AG09319 (cell line): ENCODE measurements around the gene NXN.
"Not testable (repeated sequence)": the region's sequence is repeated elsewhere in the genome, so short reads cannot be mapped to it uniquely, and the experiment has no call there.

Source experiments
- DNase-seq: peaks from one replicate; pipeline ENCODE4 v3.0.0-alpha.2; 2010; ENCODE audit warnings: low read depth; ENCODE audit errors: extremely low read depth
- TF ChIP-seq, protein P1 (sequence below): IDR thresholded peaks from 2 replicates; pipeline ENCODE4 v1.5.1; 2011; ENCODE audit warnings: low read depth, mild to moderate bottlenecking, inconsistent platforms, low read length, moderate library complexity

Gene NXN

DNA sequence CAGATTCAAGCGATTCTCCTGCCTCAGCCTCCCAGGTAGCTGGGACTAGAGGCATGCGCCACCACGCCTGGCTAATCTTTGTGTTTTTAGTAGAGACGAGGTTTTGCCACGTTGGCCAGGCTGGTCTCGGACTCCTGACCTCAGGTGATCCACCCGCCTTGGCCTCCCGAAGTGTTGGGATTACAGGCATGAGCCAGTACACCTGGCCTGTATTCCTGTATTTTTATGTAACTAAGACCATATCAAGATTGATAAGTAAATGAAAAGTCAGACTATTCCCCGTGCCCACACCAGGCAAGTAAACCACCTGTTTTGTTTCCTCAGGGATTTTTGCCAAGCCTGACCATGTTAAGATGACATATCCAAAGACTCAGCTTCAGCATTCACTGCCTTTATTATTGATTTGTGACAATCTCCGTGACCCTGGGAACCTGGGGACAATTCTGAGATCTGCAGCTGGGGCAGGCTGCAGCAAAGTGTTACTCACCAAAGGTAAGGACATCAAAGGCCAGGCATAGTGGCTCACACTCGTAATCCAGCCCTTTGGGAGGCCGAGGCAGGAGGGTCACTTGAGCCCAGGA is 191.8 kb downstream of the NXN start:
- TF ChIP-seq, protein P1, sequence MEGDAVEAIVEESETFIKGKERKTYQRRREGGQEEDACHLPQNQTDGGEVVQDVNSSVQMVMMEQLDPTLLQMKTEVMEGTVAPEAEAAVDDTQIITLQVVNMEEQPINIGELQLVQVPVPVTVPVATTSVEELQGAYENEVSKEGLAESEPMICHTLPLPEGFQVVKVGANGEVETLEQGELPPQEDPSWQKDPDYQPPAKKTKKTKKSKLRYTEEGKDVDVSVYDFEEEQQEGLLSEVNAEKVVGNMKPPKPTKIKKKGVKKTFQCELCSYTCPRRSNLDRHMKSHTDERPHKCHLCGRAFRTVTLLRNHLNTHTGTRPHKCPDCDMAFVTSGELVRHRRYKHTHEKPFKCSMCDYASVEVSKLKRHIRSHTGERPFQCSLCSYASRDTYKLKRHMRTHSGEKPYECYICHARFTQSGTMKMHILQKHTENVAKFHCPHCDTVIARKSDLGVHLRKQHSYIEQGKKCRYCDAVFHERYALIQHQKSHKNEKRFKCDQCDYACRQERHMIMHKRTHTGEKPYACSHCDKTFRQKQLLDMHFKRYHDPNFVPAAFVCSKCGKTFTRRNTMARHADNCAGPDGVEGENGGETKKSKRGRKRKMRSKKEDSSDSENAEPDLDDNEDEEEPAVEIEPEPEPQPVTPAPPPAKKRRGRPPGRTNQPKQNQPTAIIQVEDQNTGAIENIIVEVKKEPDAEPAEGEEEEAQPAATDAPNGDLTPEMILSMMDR = no peak
- no peak for DNase-seq

DNA sequence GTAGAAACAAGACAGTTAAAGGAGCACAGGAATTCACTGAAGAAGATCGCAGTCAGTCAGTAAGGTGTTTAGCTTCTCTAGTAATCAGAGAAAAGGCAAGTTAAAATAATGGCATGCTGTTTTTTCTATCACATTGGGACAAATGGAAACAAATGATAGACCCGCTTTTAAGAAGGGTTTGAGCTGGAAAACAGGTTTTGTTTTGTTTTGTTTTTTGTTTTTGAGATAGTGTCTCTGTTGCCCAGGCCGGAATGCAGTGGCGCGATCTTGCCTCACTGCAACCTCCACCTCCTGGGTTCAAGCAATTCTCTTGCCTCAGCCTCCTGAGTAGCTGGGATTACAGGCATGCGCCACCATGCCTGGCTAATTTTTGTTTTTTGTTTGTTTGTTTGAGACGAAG is 193.7 kb downstream of the NXN start:
- DNase-seq = not testable (repeated sequence)

DNA sequence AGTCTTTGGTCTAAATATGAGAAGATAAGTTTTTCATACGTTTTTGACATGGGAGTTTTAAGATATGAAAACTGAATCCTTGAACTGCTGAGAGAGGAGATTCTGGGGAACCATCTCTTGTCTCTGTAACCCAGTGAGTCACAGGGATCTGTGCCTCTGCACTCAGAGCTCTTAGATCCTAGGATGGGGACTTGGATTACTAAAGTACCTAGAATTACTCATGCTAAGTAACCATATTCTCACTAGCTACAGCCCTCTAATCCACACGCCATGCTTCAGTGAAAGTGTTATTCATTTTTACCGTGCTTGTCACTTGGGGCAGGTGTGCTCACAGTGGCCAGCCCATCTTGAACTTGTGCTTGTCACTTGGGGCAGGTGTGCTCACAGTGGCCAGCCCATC is 195.4 kb downstream of the NXN start:
- TF ChIP-seq, protein P1 = no peak
- DNase-seq = no peak

DNA sequence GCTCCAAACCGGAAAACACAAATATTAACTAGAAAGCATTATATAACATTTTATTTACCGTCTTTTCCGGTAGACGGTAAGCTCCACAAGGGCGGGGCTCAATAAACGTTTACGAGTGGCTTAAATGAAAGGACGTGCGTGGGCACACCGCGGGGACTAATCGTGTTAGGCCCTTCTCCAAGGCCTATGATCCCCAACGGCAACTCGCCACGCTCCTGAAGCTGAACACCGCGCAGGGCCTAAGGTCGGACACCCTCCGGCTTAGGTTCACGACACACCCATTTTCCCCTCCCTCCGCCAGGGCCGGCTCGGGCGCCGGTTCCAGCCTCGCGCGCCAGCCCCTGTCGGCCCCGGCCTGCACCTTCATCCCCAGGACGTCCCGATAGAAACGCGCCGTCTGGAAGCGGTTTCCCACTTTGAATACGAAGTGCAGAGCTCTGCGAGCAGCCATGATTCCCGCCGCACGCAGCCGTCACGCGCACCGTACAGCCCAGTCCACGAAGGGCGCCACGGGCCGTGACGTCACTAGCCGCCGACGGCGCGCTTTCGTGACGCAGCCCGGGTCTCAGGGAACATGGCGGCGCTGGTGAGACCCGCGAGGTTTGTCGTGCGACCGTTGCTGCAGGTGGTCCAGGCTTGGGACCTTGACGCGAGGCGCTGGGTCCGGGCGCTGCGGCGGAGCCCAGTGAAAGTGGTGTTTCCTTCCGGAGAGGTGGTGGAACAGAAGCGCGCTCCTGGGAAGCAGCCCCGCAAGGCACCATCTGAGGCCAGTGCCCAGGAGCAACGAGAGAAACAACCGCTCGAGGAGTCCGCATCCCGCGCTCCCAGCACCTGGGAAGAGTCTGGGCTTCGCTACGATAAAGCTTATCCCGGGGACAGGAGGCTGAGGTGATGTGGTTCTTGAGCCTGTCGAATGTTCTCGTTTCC is 197.5 kb downstream of the NXN start, which contains the start of the genes GLOD4 and MRM3:
Gene GLOD4 (minus strand): TSS at position 476 of the 927 bp plus-strand sequence. CDS start 25 bp downstream, at position 451.
Gene MRM3 (plus strand): TSS at position 549 of the 927 bp plus-strand sequence. CDS start 26 bp downstream, at position 575.
- TF ChIP-seq, protein P1 = no peak

DNA sequence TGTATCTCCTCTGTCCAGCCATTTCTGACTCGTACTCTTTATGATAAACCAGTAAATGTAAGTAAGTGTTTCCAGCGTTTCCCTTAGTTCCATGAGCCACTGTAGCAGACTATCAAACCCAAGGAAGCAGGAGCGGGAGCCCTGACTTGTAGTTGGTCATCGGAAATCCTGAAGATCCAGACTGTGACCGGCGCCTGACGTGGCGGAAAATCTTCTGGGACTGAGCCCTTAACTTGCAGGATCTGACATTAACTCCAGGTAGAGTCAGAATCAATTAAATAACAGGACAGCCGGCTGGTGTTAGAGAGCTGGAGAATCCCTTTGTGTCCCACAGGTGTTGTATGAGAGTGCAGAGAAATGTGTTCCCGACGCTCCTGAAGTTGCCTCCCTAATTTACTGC is 201.5 kb downstream of the NXN start:
- no peak for DNase-seq
- TF ChIP-seq, protein P1 = no peak

More for the DNA sequence above, 197.5 kb downstream of the NXN start, which contains the start of the genes GLOD4 and MRM3:
- peak; percentile 54 for DNase-seq

DNA sequence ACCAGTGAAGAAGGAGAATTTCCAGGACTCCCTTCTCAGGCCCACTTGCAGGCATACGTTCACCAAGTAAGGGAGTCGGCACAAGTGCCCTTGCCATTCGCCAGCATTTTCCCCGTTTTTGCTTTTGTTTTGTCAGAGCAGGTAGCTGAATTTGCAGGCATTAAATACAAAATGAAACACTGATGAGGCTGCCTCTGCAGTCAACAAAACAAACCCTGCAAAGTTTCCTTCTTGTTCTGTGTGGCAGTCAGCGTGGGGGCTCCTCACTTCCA is 205.3 kb downstream of the NXN start:
- no peak for DNase-seq
- TF ChIP-seq, protein P1 = no peak

DNA sequence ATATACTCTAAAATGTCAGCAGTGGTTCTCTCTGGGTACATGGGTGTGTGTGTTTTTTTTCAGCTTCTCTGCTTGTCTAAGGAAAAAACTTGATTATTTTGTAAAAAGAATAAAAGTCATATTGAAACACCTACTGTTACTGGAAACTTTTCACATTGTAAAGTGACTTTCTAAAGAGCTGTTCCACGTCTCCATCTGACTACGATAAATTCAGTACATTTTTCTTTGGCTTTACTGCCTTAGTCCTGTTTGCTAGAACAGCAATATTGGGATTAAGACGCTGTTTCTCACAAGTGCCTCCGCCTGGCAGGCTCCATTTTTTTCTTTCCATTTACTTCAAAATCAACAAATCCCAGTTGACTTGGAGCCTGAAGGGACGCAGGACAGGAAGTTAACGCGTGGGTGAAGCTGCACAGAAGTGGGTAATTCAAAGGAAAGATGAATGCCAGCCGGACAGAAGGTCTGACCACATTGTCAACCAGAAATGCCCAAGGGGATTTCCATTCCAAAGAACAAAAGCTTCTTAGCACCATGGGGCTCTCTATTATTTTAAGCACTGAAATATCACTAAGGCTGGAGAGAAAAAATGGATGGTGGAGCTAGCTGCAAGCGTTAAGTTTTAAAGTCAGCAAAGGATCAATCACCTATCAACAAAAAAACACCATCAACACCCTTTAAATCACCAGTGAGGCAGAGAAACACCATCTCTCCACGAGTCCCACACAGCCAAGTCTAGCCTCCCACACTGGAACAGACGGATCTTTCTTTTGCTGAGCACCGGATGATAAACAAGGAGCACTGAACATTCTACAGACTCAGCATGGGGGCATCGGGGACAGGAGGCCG is 205.9 kb downstream of the NXN start:
- no peak for DNase-seq
- TF ChIP-seq, protein P1 = no peak
